GM23248 (cell line): ENCODE results near the gene KITLG.

Experiments
- EZH2 ChIP-seq: fragments of 200-600 bp; sonication (generic); IDR thresholded peaks from 2 replicates; pipeline ENCODE4 v1.6.1; 2018; ENCODE audit warnings: antibody characterized with exemption, mild to moderate bottlenecking; ENCODE audit not compliant: insufficient read depth, poor library complexity, severe bottlenecking
- EZH2phosphoT487 ChIP-seq: fragments of 200-600 bp; sonication (generic); IDR thresholded peaks from 2 replicates; pipeline ENCODE4 v1.6.1; 2018; ENCODE audit warnings: antibody characterized with exemption, moderate library complexity, mild to moderate bottlenecking, low read depth; ENCODE audit not compliant: insufficient read depth

GRCh38 chr12:88558340-88558867 lies 21.9 kb downstream of the KITLG start:
- TF ChIP-seq EZH2, result no peak
- no peak for TF ChIP-seq EZH2phosphoT487
